ENCODE measurements around the gene GAGE10.
"Not testable (repeated sequence)": the region's sequence is repeated elsewhere in the genome, so short reads cannot be mapped to it uniquely, and the experiment has no call there.

GAGE10 gene

GRCh38 chrX:49276671-49277534, 26.5 kb upstream of the GAGE10 start:
- DNase-seq (ENCODE audit: low read depth): no peak

- no peak for DNase-seq (ENCODE audit: low read depth)
Measured at GRCh38 chrX:49277535-49277830, 26.0 kb upstream of the GAGE10 start.

GRCh38 chrX:49278081-49278480, 25.4 kb upstream of the GAGE10 start:
- no peak for DNase-seq (ENCODE audit: low read depth)

GRCh38 chrX:49282647-49283011, 20.8 kb upstream of the GAGE10 start:
- no peak for DNase-seq (ENCODE audit: low read depth)

GRCh38 chrX:49284212-49284611, 19.2 kb upstream of the GAGE10 start:
- no peak for DNase-seq (ENCODE audit: low read depth)

- no peak for DNase-seq (ENCODE audit: low read depth)
Measured at GRCh38 chrX:49286136-49286535, 17.3 kb upstream of the GAGE10 start.

GRCh38 chrX:49286581-49286980, 16.9 kb upstream of the GAGE10 start:
- no peak for DNase-seq (ENCODE audit: low read depth)

- no peak for DNase-seq (ENCODE audit: low read depth)
Measured at GRCh38 chrX:49287665-49288064, 15.8 kb upstream of the GAGE10 start.

GRCh38 chrX:49290215-49290614, 13.2 kb upstream of the GAGE10 start:
- DNase-seq (ENCODE audit: low read depth): no peak

GRCh38 chrX:49291615-49292337, 11.7 kb upstream of the GAGE10 start:
- no peak for DNase-seq (ENCODE audit: low read depth)

GRCh38 chrX:49292400-49293362, 10.8 kb upstream of the GAGE10 start:
- DNase-seq (ENCODE audit: low read depth): no peak

- not testable (repeated sequence) for DNase-seq (ENCODE audit: low read depth)
Measured at GRCh38 chrX:49299293-49299692, 4.2 kb upstream of the GAGE10 start.

GRCh38 chrX:49300703-49301102, 2.7 kb upstream of the GAGE10 start:
- no peak for DNase-seq (ENCODE audit: low read depth)

- not testable (repeated sequence) for DNase-seq (ENCODE audit: low read depth)
Measured at GRCh38 chrX:49307775-49308174, 4.3 kb downstream of the GAGE10 start.

- peak; percentile 3 for DNase-seq (ENCODE audit: low read depth)
Measured at GRCh38 chrX:49308604-49309269, 5.3 kb downstream of the GAGE10 start.

- no peak for DNase-seq (ENCODE audit: low read depth)
Measured at GRCh38 chrX:49309401-49309981, 6.0 kb downstream of the GAGE10 start.

- DNase-seq (ENCODE audit: low read depth): no peak
Measured at GRCh38 chrX:49310371-49310770, 6.9 kb downstream of the GAGE10 start.

- no peak for DNase-seq (ENCODE audit: low read depth)
Measured at GRCh38 chrX:49312176-49312575, 8.7 kb downstream of the GAGE10 start.

- no peak for DNase-seq (ENCODE audit: low read depth)
Measured at GRCh38 chrX:49316085-49316484, 12.6 kb downstream of the GAGE10 start.

- DNase-seq (ENCODE audit: low read depth): not testable (repeated sequence)
Measured at GRCh38 chrX:49321737-49322136, 18.3 kb downstream of the GAGE10 start, which contains the start of gene GAGE12J. Gene GAGE12J, plus strand, starts transcription at chrX:49322037. Its CDS starts 1,157 bp downstream, at chrX:49323194.

- DNase-seq (ENCODE audit: low read depth): not testable (repeated sequence)
Measured at GRCh38 chrX:49322266-49322665, 18.8 kb downstream of the GAGE10 start.
